Loucy (cell line): ENCODE data around the gene SLU7.

Experiments used
- H2AFZ ChIP-seq: fragments of 200-600 bp; sonication (generic); 2 replicates; pipeline ENCODE4 v1.6.0; 2016; ENCODE audit warnings: antibody characterized with exemption, mild to moderate bottlenecking, low read length, moderate library complexity
- H3F3A ChIP-seq: fragments of 200-600 bp; 2 replicates; pipeline ENCODE4 v1.6.0; 2016; ENCODE audit warnings: antibody characterized with exemption, low read depth, mild to moderate bottlenecking
- H3K27me3 ChIP-seq: fragments of 200-600 bp; sonication (generic); 2 replicates; pipeline ENCODE4 v1.6.1; 2014; ENCODE audit warnings: low read length, mild to moderate bottlenecking; ENCODE audit not compliant: insufficient read depth, poor library complexity, severe bottlenecking
- H3K36me3 ChIP-seq: fragments of 200-600 bp; sonication (generic); 2 replicates; pipeline ENCODE4 v1.6.1; 2016; ENCODE audit warnings: low read length; ENCODE audit not compliant: insufficient read depth
- H3K4me1 ChIP-seq: fragments of 200-600 bp; sonication (generic); 2 replicates; pipeline ENCODE4 v1.5.1; 2014; ENCODE audit warnings: low read length, mild to moderate bottlenecking; ENCODE audit not compliant: insufficient read depth, poor library complexity, severe bottlenecking
- H3K4me2 ChIP-seq: fragments of 200-600 bp; sonication (generic); 2 replicates; pipeline ENCODE4 v1.6.0; 2014; ENCODE audit warnings: antibody characterized with exemption, low read length, low read depth, mild to moderate bottlenecking; ENCODE audit not compliant: poor library complexity, severe bottlenecking
- H3K4me3 ChIP-seq: fragments of 200-600 bp; sonication (generic); 2 replicates; pipeline ENCODE4 v1.5.1; 2014; ENCODE audit warnings: low read length, mild to moderate bottlenecking, mixed read lengths; ENCODE audit not compliant: poor library complexity, severe bottlenecking
- H3K79me2 ChIP-seq: fragments of 200-600 bp; sonication (generic); 2 replicates; pipeline ENCODE4 v1.6.1; 2014; ENCODE audit warnings: low read length; ENCODE audit not compliant: insufficient read depth
- H3K9ac ChIP-seq: fragments of 200-600 bp; sonication (generic); 2 replicates; pipeline ENCODE4 v1.6.0; 2014; ENCODE audit warnings: mild to moderate bottlenecking, low read depth, low read length, moderate library complexity; ENCODE audit not compliant: poor library complexity, severe bottlenecking
- H3K9me2 ChIP-seq: fragments of 200-600 bp; sonication (generic); replicated peaks from 2 replicates; pipeline ENCODE4 v1.6.1; 2016; ENCODE audit warnings: low read depth, low read length, mixed read lengths
- H3K9me3 ChIP-seq: fragments of 200-600 bp; sonication (generic); 2 replicates; pipeline ENCODE4 v1.6.1; 2014; ENCODE audit warnings: mild to moderate bottlenecking, antibody characterized with exemption, low read length, low read depth; ENCODE audit not compliant: insufficient read depth
- H4K20me1 ChIP-seq: fragments of 200-600 bp; sonication (generic); 2 replicates; pipeline ENCODE4 v1.6.0; 2014; ENCODE audit warnings: antibody characterized with exemption, low read length, mild to moderate bottlenecking; ENCODE audit not compliant: insufficient read depth, poor library complexity, severe bottlenecking
- EZH2phosphoT487 ChIP-seq: fragments of 200-600 bp; IDR thresholded peaks from 2 replicates; pipeline ENCODE4 v1.6.1; 2018; ENCODE audit warnings: antibody characterized with exemption, mild to moderate bottlenecking, moderate library complexity, borderline replicate concordance
- TF ChIP-seq, protein P1 (sequence below): fragments of 200-600 bp; sonication (generic); conservative IDR thresholded peaks from 2 replicates; pipeline ENCODE4 v1.5.1; 2014; ENCODE audit warnings: mild to moderate bottlenecking, antibody characterized with exemption, low read length

SLU7 gene

GRCh38 chr5:160369990-160370712 lies 48.7 kb downstream of the SLU7 start, which contains the start of gene C1QTNF2:
Gene C1QTNF2 (minus strand): TSS chr5:160370626. CDS start chr5:160355011, 15,615 bp downstream.
- no peaks in the 10 kb centered on the region for H3K9me3 ChIP-seq
- no peaks in the 10 kb centered on the region for H3K79me2 ChIP-seq
- no peak within 1 kb of the TSS for H3K4me3 ChIP-seq
- H3K27me3 ChIP-seq: no peaks in the 10 kb centered on the region
- no peak for TF ChIP-seq EZH2phosphoT487
- TF ChIP-seq, protein P1, sequence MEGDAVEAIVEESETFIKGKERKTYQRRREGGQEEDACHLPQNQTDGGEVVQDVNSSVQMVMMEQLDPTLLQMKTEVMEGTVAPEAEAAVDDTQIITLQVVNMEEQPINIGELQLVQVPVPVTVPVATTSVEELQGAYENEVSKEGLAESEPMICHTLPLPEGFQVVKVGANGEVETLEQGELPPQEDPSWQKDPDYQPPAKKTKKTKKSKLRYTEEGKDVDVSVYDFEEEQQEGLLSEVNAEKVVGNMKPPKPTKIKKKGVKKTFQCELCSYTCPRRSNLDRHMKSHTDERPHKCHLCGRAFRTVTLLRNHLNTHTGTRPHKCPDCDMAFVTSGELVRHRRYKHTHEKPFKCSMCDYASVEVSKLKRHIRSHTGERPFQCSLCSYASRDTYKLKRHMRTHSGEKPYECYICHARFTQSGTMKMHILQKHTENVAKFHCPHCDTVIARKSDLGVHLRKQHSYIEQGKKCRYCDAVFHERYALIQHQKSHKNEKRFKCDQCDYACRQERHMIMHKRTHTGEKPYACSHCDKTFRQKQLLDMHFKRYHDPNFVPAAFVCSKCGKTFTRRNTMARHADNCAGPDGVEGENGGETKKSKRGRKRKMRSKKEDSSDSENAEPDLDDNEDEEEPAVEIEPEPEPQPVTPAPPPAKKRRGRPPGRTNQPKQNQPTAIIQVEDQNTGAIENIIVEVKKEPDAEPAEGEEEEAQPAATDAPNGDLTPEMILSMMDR: no peak
- no peak within 1 kb of the TSS for H2AFZ ChIP-seq
- no peaks in the 10 kb centered on the region for H4K20me1 ChIP-seq
- no peaks in the 10 kb centered on the region for H3K4me1 ChIP-seq
- no peaks in the 10 kb centered on the region for H3K9me2 ChIP-seq
- H3F3A ChIP-seq: no peaks in the 10 kb centered on the region
- no peak within 1 kb of the TSS for H3K4me2 ChIP-seq
- no peak within 1 kb of the TSS for H3K9ac ChIP-seq
- H3K36me3 ChIP-seq: no peaks in the 10 kb centered on the region

DNA sequence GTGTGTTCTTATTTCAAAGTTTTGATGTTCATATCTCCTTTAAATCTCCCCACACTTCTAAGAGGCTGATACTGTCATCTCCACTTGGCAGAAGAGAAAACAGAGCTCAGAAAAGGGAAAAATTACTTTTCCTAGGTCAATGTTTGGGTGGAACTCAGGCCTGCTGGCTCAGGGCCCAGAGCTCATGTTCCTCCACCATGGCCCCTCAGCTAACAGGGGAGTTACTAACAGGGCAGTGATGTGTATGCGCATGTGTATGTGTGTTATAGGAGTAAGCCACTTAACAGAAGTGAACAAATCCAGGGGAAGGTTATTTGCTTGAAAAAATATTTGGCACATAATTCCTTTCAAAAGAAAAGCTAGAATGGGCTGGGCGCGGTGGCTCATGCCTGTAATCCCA lies 51.0 kb downstream of the SLU7 start:
- no peak for TF ChIP-seq EZH2phosphoT487
- TF ChIP-seq, protein P1: no peak
- Histone ChIP-seq H3K27me3 (no peaks in the 10 kb centered on the region), H4K20me1 (no peaks in the 10 kb centered on the region), H3K79me2 (no peaks in the 10 kb centered on the region), H3K9me3 (no peaks in the 10 kb centered on the region), H3K9me2 (no peaks in the 10 kb centered on the region), H2AFZ (no peak overlapping the region), H3K36me3 (no peaks in the 10 kb centered on the region), H3K4me3 (no peak overlapping the region), H3K4me1 (no peaks in the 10 kb centered on the region), H3F3A (no peaks in the 10 kb centered on the region), H3K4me2 (no peak overlapping the region), H3K9ac (no peak overlapping the region)

GRCh38 chr5:160367261-160367660 lies 51.6 kb downstream of the SLU7 start:
- no peaks in the 10 kb centered on the region for H3K27me3 ChIP-seq
- TF ChIP-seq, protein P1: no peak
- no peak for TF ChIP-seq EZH2phosphoT487

More at GRCh38 chr5:160367261-160367660, 51.6 kb downstream of the SLU7 start:
- Histone ChIP-seq H3K36me3 (no peaks in the 10 kb centered on the region), H3K79me2 (no peaks in the 10 kb centered on the region), H3K4me1 (no peaks in the 10 kb centered on the region), H3K9me3 (no peaks in the 10 kb centered on the region), H3K4me2 (no peak overlapping the region), H3K9ac (no peak overlapping the region), H3K4me3 (no peak overlapping the region), H2AFZ (no peak overlapping the region), H3F3A (no peaks in the 10 kb centered on the region), H4K20me1 (no peaks in the 10 kb centered on the region), H3K9me2 (no peaks in the 10 kb centered on the region)
